ENCODE results near the gene MAPKAPK2. TPM values are rescaled to one million over a fixed set of nuclear protein-coding genes. Genes with fewer than 3 reads are reported as not detected.

MAPKAPK2 gene
- total RNA-seq, 4 donors from 2014 or later: 37.8 to 50.7 (median 43.2) TPM

- Histone ChIP-seq H3K27ac (peak overlapping the region; percentile 74 to 85 (median 82)), H3K36me3 (no peaks in the 10 kb centered on the region), H3K9me3 (no peaks in the 10 kb centered on the region), H3K27me3 (no peaks in the 10 kb centered on the region), H3K4me3 (no peak overlapping the region), H3K4me1 (peaks cover 8 to 49% (median 32%) of the 10 kb centered on the region in 3 donors)
- 67 to 72% methylated on average over 3 of the region's 3 CpGs for WGBS, 2 donors
- DNase-seq: no peak
- TF ChIP-seq POLR2A (IDR thresholded peaks at IDR 0.05): no peak
- TF ChIP-seq, protein P1, sequence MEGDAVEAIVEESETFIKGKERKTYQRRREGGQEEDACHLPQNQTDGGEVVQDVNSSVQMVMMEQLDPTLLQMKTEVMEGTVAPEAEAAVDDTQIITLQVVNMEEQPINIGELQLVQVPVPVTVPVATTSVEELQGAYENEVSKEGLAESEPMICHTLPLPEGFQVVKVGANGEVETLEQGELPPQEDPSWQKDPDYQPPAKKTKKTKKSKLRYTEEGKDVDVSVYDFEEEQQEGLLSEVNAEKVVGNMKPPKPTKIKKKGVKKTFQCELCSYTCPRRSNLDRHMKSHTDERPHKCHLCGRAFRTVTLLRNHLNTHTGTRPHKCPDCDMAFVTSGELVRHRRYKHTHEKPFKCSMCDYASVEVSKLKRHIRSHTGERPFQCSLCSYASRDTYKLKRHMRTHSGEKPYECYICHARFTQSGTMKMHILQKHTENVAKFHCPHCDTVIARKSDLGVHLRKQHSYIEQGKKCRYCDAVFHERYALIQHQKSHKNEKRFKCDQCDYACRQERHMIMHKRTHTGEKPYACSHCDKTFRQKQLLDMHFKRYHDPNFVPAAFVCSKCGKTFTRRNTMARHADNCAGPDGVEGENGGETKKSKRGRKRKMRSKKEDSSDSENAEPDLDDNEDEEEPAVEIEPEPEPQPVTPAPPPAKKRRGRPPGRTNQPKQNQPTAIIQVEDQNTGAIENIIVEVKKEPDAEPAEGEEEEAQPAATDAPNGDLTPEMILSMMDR (IDR thresholded peaks at IDR 0.05): no peak
- intact Hi-C loops (cut with DNase I): no loop called here
Measured at GRCh38 chr1:206674236-206674635, 10.5 kb upstream of the MAPKAPK2 start.

DNA sequence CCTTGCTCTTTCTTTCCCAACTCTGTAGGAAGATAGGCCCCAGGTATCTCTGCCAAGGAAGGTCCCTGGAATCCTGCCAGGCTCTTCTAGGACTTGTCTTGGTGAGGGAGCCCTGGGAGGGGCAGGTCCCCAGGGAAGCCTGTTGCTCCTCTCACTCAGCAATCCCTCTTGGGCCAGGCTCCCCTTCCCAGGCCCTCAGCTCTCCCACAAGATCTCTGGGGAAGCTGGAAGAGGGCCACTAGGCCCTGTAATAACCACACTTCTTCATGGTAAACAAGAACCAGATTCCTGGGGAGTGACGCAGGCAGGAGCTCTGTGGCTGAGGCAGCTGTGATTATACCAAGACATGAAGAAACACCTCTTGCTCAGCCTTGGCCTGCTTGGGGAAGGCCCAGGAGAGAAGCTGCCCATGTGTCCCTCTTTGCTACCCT lies 9.9 kb upstream of the MAPKAPK2 start:
- 0% methylated on average over 1 of the region's 1 CpG; no CpG with 5 or more reads in 1 of the 2 donors for WGBS, 2 donors
- no peak for DNase-seq
- intact Hi-C loops (cut with DNase I): no loop called here

GRCh38 chr1:206676499-206676898 lies 8.2 kb upstream of the MAPKAPK2 start:
- intact Hi-C loops (cut with DNase I): no loop called here
- H3K27me3 ChIP-seq: no peaks in the 10 kb centered on the region
- no peak overlapping the region for H3K27ac ChIP-seq
- DNase-seq: no peak
- TF ChIP-seq, protein P1 (IDR thresholded peaks at IDR 0.05): no peak
- TF ChIP-seq POLR2A (IDR thresholded peaks at IDR 0.05): no peak
- no peaks in the 10 kb centered on the region for H3K36me3 ChIP-seq
- WGBS, 2 donors: 83 to 87% methylated on average over 2 of the region's 2 CpGs
- peaks cover 8 to 47% (median 32%) of the 10 kb centered on the region in 3 donors for H3K4me1 ChIP-seq
- H3K4me3 ChIP-seq: no peak overlapping the region
- H3K9me3 ChIP-seq: no peaks in the 10 kb centered on the region

More for the DNA sequence above, 9.9 kb upstream of the MAPKAPK2 start:
- H3K4me1 ChIP-seq: peaks cover 8 to 49% (median 32%) of the 10 kb centered on the region in 3 donors
- no peak overlapping the region for H3K4me3 ChIP-seq
- peak overlapping the region; percentile 74 to 85 (median 82) for H3K27ac ChIP-seq
- no peaks in the 10 kb centered on the region for H3K36me3 ChIP-seq
- H3K9me3 ChIP-seq: no peaks in the 10 kb centered on the region
- TF ChIP-seq POLR2A (IDR thresholded peaks at IDR 0.05): no peak
- TF ChIP-seq, protein P1 (IDR thresholded peaks at IDR 0.05): no peak
- no peaks in the 10 kb centered on the region for H3K27me3 ChIP-seq

GRCh38 chr1:206678490-206678889 lies 6.2 kb upstream of the MAPKAPK2 start:
- TF ChIP-seq, protein P1 (IDR thresholded peaks at IDR 0.05): no peak
- TF ChIP-seq POLR2A (IDR thresholded peaks at IDR 0.05): no peak
- Histone ChIP-seq H3K4me1 (peaks cover 0 to 27% (median 18%) of the 10 kb centered on the region in 3 donors), H3K27me3 (no peaks in the 10 kb centered on the region), H3K9me3 (no peaks in the 10 kb centered on the region), H3K27ac (no peak overlapping the region), H3K4me3 (no peak overlapping the region), H3K36me3 (no peaks in the 10 kb centered on the region)
- intact Hi-C loops (cut with DNase I): no loop called here
- DNase-seq: no peak
- 61 to 79% methylated on average over 3 of the region's 3 CpGs for WGBS, 2 donors

DNA sequence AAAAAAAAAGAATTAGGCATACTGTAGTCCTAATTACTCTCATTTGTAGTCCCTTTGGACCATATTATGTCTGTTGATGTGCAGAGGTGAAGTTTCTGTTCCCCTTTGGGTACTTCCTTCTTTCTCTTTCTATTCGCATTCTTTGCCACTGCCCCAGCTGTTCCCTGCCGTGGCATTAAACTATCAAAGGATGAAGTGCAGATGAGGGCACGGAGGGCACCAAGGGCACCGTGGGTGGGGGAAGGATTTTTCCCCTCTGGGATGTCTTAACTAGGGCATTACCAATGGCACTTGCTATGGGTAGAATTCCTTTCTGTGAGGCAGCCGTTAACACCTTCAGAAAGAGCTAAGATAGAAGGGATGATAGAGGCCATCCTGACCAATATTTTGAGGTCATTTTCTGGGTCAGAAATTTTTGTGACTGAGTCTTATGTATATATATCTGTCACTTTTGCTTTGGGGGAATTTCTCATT lies 4.9 kb upstream of the MAPKAPK2 start:
- Histone ChIP-seq H3K27me3 (no peaks in the 10 kb centered on the region), H3K27ac (no peak overlapping the region), H3K36me3 (no peaks in the 10 kb centered on the region), H3K4me1 (peaks cover 6 to 24% (median 15%) of the 10 kb centered on the region in 3 donors), H3K4me3 (no peak overlapping the region), H3K9me3 (no peaks in the 10 kb centered on the region)
- intact Hi-C loops (cut with DNase I): no loop called here
- 55 to 74% methylated on average over 5 of the region's 5 CpGs for WGBS, 2 donors
- no peak for DNase-seq
- no peak for TF ChIP-seq POLR2A (IDR thresholded peaks at IDR 0.05)
- TF ChIP-seq, protein P1 (IDR thresholded peaks at IDR 0.05): no peak
